HG03045 (cell line): ENCODE data around the gene ACSL3.
A peak's percentile ranks its signal among the peaks of the same experiment; 100 is the strongest.
"Not testable (repeated sequence)": the region's sequence is repeated elsewhere in the genome, so short reads cannot be mapped to it uniquely, and the experiment has no call there.

ENCODE experiments used
- ATAC-seq: cut with Tn5 transposase; IDR thresholded peaks from one replicate; pipeline ENCODE4 v1.9.1; 2021; ENCODE audit warnings: mild to moderate bottlenecking, moderate library complexity; ENCODE audit not compliant: unreplicated experiment

ACSL3 gene

DNA sequence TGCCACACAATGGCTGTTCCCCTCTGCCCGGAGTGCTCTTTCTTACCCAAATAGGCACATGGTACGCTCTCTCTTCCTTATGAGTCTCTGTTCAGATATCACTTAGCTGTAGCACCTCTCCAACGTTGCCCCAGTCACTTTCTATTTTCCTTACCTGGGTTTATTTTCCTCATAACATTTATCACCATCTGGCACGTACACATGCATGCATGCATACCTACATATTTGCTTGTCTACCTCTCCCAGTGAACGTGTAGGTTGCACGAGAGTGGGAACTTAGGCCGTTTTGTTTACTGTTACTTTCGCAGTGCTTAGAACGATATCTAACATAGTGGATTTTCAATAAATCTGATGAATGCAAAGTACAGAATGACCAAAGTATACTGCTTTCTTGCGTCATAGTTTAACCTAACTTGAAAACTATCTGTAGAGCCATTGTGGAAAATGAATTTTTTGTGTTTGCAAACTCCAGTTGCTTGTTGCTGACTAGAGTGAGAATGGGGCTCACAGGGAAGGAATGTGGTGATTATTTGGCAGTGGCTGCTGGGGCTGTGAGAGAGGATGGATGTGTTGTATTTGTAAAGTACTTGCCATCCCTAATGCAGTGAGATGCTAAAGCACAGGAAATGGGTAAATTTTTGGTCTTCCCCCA, 47.1 kb downstream of the ACSL3 start:
- no peak for ATAC-seq

DNA sequence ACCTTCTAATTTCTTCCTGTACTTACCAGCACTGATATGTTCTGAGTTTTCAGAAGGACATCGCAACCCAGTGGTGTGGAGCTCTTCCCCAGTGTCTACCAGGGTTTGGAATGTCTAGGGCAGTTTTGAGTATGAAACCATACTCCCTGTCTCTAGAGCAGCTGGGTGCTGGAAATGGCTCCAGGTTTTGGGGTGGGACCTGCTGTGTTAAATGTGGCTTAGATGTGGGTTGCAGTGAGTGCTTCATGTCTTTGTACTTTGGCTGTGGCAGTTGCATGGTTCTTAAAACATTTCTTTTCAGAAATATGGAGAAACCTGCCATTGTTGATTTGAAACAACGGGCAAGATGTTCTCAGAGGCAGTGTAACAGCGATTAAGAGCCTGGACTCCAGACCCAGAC, 48.5 kb downstream of the ACSL3 start:
- no peak for ATAC-seq

DNA sequence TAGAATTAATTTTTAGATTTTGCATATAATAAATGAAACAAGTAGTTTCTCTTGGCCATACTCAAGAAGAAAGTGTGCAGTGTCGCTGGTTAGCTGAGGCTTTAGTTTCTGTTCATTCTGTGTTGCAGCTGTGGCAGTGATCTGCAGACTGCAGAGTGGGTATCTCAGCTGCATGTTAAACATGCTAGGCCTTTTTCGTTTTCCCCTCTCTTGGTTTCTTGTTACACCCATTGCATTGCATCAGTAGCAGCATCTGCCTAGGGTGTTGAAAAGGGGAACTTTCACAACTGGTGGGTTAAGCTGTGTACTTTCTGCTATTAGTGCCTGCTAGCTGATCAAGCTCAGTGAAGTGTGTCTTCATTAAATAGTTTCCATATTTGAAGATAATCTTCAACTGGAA, 51.3 kb downstream of the ACSL3 start:
- ATAC-seq, result peak; percentile 99

DNA sequence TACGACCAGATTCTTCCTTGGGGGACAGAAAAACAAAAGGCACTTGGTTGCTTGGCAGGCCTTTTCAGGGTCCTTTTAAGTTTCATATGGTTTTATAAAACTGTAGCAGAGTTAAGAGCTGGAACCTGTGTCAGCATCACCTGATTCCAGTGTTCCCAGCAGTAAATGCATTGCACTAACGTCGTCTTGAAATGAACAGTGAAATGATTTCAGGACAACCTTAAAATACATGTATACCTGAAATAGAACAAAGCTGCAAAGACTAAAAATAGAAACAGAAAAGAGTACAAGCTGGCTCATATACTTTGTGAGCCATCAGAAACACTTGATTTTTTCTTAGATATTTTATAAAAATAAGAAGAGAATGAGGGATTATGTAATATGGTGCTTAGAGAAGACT, 51.9 kb downstream of the ACSL3 start:
- ATAC-seq, result no peak

DNA sequence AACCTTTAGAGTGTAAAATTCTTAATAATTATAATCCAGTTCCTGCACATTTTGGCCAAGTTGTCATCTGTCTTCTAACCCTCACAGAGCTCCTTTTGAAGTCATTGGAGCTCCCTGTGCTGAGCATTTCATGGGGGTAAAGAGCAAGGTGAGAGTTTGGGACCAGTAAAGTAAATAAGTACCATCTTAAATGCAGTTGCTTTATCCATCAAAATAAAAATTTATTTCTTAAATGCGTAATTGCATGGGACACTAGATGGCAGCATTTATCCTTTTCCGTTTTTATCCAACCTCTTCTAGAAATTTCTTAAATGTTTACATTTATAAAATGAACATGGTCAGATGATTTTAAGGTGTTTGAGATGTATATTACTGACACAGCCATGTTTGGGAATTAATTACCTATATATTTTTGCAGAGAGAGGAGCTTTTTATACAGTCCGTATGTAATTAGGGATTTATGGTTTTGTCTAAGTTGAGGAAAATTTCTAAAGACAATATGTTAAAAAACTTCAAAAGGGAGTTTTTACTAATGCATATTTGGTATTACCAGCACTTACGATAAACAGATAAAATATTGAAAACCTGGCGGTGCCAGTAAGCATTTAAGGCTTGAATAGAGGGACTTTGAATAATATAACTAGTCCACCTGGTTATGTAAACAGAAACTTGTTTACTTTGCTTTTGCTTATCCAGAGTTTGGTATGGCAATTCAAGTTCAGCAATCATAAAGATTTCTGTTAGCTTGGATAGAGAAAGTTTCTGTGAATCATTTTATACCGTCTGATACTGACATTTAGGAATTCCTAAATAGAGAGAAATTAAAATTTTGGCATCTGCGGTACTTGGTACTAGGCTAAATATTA, 54.5 kb downstream of the ACSL3 start:
- no peak for ATAC-seq

DNA sequence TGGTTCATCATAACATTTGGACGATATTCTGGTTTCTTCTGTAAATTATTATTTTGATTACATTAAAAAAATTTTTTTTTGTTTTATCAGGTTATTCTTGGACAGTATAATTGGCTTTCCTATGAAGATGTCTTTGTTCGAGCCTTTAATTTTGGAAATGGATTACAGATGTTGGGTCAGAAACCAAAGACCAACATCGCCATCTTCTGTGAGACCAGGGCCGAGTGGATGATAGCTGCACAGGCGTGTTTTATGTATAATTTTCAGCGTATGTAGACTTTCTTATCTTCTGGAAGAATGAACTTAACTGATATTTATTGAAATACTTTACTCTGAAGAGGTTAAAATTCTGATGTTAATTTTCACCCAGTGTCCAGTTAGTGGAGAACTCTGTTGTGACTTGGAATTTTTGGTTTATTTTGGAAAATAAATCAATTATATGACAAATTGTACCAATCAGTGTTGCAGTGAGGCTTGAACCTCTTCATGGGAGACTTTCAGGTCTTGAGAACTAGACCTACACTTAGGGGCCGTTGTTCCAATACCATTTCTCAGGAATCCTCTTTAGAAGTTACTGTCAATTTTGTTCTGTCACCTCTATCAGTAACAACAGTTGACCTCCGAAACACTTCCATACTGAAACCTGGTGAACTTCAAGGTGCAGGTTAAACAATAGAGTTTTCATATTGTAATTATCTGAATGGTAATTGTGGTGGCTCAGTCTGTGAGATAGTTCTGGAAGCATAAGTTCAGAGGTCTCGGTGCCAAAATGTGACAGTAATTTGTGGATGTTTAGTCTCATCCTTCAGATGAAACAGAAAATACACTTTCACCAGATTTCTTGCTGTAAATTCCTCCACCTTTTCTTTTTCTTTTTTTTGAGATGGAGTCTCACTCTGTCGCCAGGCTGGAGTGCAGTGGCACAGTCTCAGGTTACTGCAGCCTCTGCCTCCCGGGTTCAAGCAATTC, 55.7 kb downstream of the ACSL3 start:
- ATAC-seq, result no peak

DNA sequence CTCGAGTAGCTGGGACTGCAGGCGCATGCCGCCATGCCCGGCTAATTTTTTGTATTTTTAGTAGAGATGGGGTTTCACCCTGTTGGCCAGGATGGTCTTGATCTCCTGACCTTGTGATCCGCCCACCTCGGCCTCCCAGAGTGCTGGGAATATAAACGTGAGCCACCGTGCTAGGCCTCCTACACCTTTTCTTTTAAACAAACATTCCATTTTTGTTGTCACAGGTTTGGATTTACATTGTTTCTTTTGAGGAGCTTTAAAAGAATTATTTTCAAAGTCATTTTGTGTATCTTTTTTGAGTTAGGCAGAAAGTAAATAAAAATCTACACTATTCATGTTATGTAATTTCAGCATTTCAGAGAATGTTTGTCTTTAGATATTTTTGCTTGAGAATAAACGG, 56.4 kb downstream of the ACSL3 start:
- ATAC-seq, result not testable (repeated sequence)

DNA sequence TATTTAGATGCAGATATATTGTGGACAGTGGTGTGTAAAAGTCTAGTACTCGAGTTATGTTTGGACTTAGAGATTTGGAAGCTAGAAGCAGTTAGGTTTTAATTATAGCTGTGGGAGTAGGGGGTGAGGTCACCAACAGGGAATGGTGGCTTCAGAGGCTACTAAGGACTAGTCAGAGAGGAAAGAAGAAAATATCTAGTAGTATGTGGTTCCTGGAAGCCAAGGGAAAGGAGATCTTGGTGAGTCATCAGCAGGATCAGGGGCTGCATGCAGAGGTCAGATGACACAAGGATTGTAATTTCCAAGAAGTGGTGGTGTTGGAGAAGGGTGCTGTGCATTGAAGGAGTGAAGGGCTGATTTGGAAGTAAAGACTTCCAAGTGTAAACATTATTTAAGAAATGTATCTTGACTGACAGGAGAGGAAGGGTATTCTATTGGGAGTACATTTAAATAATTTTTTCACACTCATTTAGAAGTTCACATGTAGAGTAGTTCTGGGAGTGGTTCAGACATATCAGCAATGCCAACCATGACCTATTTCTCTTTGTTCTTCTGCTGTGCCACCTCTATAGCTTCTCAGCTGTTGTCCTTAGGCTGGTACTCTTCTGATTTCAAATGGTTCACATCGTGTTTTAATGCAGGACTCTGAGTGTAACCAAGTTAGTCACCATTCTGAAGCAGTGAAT, 59.1 kb downstream of the ACSL3 start:
- no peak for ATAC-seq

DNA sequence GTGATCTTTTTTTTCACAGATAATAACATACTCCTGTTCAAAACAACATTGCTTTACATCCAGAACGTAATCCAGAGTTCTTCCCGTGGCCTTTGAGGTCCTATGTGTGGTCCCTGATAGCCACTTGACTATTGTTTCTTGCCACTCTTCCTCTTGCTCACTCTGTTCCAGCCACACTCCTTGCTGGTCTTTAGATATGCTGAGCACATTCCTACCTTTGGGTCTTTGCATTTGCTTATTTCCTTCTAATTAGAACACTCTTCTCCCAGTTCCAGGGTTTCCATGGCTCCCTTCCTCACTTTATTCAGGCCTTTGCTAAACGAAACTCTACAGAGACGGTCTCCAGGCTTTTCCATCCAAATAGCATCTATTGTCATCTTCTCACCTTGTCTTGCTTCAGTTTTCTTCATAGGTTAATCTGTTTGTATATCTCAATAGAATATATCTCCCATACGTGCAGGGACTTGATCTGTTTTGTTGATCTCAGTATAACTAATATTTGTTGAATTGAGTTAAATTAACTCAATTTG, 59.9 kb downstream of the ACSL3 start:
- ATAC-seq, result no peak

DNA sequence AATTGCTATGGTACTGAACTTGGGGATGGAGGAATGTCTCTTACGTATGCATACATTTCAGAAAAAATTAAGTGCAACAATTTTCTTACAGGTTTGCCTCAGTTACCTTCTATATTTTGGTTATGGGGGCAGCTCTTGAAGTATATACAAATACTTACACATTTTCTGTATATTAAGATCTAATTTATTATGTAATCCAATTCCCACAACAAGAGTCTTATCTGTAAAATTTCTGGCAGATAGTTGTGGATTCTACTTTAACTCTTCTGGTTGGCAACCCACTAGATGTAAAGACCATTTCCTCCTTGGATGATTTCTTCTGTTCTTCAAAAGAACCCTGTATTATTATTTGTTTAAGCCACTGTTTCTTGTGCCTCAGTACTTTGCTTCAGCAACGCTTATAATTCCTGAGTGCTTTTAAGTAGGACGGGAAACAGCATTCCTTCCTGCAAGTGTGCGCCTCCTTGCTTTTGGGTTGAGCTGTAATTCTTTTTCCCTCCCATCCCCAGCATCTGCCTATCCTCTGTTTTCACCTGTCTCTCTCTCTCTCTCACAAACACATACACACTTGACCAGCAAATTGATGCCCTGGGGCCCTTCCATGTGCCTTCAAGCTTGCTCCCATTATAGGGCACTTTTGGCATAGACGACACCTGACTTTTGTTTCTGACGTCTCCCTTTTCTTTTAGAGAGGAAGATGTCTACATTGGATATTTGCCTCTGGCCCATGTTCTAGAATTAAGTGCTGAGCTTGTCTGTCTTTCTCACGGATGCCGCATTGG, 61.4 kb downstream of the ACSL3 start:
- no peak for ATAC-seq

DNA sequence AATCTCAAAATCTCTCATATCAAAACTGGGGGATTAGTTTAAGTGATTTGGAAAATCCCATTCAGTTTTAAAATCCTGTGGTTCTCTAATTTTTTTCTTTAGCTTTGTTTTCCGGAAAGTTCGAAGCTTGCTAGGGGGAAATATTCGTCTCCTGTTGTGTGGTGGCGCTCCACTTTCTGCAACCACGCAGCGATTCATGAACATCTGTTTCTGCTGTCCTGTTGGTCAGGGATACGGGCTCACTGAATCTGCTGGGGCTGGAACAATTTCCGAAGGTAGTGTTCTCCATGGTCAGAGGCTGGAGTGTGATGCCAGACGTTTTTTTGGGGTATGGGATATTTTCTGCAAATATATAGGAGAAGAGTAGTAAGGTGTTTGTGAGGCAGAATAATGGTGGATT, 66.1 kb downstream of the ACSL3 start:
- no peak for ATAC-seq

DNA sequence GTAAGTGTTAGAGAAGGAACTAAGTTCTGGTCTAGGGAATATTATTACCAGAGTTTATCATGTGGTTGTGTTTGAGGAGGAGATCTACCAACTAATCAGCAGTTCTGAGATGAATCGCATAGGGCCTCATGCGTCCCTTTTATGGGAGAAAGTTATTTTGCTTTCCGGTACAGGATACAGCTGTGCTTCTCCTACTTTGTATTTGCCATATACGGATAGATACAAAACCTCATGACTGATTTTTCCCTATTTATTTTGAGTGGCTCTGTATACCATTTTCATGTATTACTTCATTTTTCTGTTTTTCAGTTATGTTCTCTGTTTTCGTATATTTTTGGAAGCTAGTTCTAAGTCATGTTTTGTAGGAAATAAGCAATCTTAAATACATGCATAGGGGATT, 66.8 kb downstream of the ACSL3 start:
- ATAC-seq, result no peak

DNA sequence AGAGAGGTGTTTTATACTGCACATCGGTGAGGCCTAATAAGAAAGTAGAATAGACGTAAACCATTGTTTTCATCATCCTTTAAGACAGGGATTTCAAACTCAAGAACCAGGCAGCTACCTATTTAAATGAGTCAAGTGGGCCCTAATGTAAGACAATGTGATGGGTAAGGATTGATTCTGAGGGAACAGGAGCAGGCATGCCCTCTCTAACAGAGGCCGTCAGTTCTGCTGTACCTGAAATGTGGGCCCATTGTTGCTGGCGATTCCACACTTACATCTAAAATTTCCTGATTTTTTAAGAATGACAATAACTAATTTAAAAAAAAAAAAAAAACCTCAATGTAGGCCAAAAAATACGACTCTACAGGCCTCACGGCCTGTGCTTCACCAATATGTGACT, 67.5 kb downstream of the ACSL3 start:
- no peak for ATAC-seq

DNA sequence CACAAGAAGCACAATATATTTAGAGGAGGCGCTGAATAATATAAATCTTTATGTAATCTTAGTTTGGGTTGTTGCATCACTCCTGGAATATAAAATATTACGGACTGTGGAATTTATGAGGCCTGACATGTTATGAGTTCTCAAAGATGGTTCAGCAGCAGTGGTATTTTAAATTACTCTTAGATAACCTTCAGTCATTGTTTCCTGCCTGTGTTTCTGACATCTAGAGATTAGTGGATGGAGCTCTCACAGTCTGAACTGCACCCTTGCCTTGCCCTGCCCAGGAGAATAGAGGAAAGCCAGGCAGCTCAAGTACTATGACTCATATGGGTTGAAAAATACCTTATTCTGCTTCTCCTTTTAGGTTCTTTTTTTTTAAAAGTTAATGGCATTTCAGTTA, 70.0 kb downstream of the ACSL3 start:
- no peak for ATAC-seq

DNA sequence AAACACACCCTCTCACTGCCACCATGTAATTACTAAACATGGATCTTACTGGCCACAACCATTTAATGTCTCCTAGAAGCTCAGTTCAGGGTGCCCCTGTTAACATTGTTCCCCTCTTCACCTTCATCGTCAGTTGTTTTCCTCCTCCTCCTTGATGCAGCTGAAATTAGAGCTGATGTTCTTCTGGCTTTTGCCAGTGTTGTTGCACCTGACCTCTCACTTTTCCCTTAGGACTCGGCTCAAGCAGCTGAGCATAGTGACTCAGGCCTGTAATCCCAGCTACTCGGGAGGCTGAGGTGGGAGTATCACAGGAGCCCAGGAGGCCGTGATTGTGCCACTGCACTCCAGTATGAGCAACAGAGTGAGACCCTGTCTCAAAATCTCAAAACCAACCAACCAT, 70.8 kb downstream of the ACSL3 start:
- ATAC-seq, result no peak

DNA sequence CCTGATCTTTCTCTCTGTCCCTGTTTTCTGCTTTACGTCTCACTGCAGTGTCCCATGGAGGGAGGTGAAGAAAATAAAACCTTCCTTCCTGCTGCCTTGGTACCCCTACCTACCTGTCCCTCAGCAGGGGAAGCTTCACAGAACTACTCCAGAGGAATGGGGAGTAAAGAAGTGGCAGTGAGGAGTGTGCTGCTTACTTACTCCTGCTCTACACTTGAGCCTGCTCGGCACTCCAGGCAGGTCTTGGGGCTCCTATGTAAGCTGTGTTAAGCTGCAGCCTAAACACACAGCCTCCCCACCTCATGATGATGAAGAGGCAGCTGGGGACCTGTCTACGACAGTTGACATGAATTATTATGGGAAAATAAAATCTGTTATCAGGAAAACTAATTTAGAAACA, 72.6 kb downstream of the ACSL3 start:
- no peak for ATAC-seq

DNA sequence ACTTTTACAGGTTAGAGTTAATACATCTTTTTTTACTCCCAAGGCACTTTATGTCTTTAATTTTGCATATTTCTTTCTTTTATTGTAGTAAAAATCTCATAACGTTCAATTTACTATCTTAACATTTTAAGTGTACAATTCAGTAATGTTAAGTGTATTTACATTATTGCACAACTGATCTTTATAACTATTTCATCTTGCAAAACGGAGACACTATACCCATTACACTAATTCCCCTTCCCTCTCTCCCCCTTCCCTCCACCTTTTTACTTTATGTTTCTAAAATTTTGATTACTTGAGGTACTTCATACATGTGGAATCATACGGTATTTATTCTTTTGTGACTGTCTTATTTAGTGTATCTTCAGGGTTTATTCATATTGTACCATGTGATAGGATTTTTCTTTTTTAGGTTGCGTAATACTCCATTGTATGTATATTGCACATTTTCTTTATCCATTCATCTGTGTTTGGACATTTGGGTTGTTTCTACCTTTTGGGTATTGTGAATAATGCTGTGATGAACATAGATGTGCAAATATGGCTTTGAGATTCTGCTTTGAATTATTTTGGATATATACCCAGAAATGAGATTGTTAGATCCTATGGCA, 75.0 kb downstream of the ACSL3 start:
- ATAC-seq, result no peak

DNA sequence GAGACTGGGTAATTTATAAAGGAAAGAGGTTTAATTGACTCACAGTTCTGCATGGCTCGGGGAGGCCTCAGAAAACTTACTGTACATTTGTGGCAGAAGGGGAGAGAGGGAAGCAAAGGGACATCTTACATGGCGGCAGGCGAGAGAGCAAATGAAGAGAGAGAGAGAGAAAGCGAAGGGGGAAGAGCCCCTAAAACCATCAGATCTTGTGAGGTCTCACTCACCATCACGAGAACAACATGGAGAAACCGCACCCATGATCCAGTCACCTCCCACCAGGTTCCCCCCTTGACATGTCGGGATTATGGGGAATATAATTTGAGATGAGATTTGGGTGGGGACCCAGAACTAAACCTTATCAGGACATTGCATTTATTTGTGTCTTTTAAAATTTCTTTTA, 75.9 kb downstream of the ACSL3 start:
- ATAC-seq, result no peak

DNA sequence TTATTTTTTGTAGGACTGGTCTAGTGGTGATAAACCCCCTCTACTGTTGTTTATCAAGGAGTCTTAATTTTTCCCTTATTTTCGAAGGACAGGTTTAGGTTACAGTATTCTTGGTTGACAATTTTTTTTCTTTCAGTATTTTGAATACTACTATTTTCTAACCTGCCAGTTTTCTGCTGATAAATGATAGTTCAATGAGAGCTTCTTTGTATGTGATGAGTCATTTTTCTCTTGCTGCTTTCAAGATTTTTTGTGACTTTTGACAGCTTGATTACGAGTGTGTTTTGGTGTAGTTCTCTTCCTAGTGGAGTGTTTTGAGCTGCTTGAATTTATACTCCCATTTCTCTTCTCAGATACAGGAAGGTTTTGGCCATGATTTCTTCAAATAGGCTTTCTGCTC, 77.5 kb downstream of the ACSL3 start:
- ATAC-seq, result no peak
